Stimulated activated naive CD8-positive, alpha-beta T cell treated with anti-CD3 and anti-CD28 coated beads, Interleukin-15, Interleukin-2, amounts not matched to agents 100 U/mL and 50 U/mL, for 24 hours (primary cell): ENCODE data around the gene SEC14L1.
"Not testable (repeated sequence)": the region's sequence is repeated elsewhere in the genome, so short reads cannot be mapped to it uniquely, and the experiment has no call there.

Source experiments
- ATAC-seq: fragments of 150-1000 bp; cut with Tn5 transposase; one replicate; pipeline ENCODE4 v1.10.0; 2021
- DNase-seq: peaks from one replicate; pipeline ENCODE4 v3.0.0; 2021

Gene SEC14L1

DNA sequence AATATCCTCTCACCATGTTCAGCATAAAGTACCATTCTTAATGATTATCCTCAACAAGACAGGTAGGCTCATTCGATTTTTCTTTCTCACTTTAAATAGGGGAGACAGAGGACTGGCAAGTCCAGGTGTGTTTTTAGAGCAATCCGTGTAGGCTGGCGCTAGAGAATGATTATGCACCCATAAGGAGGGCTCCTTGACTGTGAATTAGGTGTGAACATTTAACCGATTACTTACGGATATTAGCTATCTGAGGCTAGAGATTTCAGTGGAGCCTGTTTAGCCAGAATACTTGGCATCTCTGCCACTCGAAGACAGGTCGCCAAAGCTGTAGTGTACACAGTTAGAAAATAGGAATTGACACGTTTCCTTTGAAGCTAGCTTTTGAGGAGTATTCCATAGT is 1.9 kb downstream of the SEC14L1 start:
- DNase-seq (no peak), ATAC-seq (no peak)

DNA sequence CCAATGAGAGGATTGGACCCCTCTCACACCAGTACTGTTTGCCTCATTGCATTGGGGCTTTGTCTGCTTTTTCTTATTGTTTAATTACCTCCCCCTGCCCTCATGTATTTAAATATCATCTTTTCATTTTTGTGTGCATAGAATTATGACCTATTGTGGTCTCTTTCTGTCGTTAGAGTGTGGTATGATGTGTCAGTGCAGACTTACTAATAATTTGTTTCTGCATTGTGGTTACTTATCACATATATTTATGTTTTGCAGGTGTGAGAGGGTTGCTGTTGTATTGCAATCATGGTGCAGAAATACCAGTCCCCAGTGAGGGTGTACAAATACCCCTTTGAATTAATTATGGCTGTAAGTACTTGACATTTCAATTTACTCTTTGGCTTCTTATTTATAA is 2.5 kb downstream of the SEC14L1 start:
- ATAC-seq: no peak
- DNase-seq: no peak

DNA sequence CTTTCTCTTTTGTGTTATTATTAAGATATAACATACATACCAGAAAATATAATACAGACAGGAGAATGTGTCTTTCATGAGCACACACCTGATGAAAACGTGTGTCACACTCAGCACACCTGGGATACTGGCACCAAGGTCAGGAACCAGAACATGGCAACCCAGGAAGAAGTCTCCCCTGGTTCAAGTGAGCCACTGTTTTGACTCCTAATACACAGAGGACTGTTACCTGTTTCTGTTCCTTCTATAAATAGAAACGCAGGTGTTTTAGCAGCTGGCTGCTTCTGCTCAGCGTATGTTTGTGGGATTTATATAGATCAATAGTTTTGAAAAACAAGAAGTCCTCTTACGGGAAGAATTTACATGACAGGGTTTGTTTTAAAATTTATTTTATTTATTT is 3.5 kb downstream of the SEC14L1 start:
- DNase-seq (no peak), ATAC-seq (no peak)

DNA sequence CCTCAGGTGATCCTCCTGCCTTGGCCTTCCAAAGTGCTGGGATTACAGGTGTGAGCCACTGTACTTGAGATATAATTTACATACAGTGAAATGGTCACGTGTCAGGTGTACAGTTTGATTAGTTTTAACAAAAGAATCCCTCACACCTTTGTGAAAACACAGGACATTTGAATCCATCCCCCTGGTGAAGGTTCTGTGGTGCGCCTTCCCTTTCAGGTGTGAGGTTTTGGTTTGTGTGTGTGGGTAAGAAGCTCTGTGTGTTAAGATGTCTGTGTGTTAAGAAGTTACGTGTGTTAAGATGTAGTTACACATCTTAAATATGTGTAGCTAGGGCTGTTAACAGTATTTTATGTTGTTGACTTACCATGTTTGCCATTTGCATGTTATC is 4.4 kb downstream of the SEC14L1 start:
- ATAC-seq (no peak), DNase-seq (no peak)

DNA sequence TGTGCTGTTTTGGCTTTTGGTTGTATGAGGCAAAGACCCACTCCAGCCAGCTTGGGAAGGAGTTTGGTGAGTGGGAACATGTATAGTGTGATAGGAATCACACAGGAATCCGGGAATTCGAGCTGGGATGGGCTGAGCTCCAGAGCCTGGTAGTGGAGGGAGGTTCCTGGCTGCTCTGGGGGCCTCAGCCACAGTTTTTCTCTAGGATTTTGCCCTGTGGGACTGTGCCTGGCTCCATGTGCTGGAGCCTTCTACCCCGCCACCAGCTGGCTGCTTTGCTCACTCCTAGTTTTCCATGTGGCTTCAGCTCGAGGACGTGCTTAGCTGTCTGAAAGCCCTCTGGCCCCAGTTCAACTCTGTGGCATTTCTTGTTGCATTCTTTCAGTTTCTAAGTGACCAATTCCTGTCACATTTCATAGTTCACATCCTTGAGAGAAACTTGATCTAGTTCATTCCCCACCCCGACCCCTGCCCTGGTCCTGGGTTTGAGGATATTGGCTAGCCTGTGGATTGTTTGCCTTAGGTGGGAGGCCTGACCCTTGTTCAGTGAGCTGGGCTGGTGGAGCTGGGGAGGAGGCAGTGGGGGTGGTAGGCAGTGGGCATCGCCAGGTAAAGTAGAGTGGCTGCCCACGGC is 5.0 kb downstream of the SEC14L1 start:
- ATAC-seq (no peak), DNase-seq (peak; percentile 26)

DNA sequence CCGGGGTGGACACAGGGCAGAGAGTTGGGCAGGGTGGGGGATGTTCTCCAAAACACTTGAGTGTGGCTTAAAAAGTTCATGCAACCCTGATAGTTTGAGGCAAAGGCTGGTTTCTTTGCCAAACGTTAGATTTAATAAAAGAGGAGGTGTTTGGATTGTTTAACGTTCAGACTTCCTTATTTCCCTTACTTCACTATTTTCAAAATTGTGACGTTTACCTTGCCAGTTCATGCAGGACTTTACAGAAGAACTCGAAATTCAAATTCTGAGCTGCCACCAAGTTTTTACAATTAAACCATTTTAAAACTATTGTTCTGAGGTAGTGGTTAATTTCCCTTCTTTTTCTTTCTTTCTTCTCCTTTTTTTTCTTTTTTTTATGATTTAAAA is 5.5 kb downstream of the SEC14L1 start:
- ATAC-seq (no peak), DNase-seq (no peak)

DNA sequence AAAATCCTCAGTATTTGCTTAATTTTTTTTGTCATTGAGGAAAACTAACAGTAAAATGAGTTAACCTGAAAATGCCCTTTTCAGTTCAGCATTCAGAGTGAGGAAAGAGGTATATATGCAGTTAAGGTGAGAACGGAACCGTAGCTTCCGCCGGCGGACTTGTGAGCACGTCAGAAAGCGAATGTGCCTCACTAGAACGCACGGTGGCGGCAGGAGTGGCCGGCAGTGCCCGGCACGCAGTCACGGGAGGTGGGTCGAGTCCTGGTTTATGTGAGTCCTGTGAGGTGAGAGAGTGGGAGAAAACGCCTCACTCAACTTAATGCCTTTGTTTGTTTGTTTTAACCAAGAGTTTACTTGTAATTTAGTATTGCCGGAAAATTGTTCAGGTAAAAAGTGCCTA is 6.1 kb downstream of the SEC14L1 start:
- ATAC-seq: no peak
- no peak for DNase-seq

DNA sequence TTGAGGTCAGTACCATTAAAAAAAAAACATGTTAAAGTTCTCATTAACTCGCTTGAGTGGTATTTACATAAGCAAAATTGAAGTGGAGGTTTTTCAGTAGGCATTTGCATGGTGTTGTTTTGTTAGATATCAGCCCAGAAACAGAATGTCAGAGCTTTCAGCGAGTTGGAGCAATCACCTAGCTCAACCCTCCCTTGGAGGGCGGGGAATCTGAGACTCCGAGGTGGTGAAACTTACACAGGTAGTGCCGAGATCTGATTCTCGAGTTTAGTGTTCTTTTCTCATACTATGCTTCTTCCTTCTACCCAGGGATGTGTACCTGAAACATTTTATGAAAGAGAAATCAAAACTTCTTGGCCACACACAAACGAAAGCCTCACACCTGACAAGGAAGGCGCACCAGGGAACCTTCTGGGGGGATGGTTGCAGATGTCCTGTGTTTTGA is 6.6 kb downstream of the SEC14L1 start:
- ATAC-seq (no peak), DNase-seq (no peak)

DNA sequence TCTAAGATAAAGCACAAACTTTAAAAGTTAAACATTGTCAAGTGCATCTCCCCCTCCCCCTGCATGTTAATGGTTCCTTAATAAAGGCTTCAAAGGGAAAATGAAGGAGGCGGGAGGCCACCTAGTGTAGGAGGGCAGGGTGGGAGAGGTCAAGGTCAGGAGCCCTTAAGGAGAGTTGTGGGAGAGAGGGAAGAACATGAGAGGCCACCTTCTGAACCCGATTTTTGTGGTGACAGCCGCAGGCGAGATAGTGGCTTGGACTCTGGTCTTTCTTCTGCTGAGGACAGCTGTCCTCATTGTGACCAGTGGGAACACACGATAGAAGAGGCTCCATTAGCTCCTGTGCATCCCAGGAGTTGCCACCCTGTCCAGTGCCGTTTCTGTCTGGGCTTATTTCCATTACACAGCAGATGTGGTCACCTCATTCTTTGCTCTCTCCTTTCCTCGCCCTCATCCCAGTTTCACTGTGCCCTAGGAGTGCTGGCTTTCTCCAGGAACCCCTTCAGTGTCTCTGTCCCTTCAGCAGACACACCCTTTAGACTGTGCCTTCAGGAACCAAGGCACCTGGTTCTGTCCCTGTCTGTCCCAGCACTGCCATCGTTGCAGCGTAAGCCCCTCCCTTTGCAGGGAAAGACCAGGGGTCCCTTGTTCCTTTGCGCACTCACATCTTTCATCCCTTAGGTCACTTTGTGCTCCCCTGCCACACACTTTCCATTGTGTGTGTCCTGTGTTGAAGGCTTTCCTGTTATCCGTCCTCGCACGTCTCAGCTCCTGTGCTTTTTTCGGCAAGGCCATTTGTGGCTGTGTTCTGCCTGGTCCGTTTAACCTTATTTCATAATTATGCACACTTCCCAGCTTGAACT is 7.5 kb downstream of the SEC14L1 start:
- no peak for ATAC-seq

DNA sequence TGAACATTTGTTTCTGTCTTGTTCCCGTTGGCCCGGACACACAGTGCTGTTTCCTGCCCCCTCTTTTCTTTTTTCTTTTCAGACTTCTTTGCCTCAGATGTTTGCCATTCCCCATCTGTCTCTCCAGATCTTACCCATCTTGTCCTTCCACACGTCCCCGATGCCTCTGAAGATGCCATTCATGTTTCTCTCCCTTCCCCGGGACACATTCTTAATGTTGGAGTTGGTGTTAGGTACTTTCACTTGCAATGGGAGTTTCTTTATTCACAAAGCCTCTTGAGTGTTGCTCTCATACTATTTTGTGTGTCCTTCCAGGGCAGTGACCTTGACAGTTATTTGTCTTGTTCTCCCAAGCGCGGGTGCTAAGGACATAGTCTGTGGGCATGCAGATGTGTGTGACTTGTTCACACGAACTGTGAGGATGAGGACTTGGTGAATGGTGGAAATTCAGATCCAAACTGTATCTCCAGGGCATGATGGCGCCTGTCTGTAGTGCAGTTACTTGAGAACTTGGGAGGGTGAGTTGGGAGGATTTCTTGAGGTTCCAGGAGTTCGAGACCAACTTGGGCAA is 8.3 kb downstream of the SEC14L1 start:
- no peak for DNase-seq
- no peak for ATAC-seq

More for the DNA sequence above, 7.5 kb downstream of the SEC14L1 start:
- no peak for DNase-seq

DNA sequence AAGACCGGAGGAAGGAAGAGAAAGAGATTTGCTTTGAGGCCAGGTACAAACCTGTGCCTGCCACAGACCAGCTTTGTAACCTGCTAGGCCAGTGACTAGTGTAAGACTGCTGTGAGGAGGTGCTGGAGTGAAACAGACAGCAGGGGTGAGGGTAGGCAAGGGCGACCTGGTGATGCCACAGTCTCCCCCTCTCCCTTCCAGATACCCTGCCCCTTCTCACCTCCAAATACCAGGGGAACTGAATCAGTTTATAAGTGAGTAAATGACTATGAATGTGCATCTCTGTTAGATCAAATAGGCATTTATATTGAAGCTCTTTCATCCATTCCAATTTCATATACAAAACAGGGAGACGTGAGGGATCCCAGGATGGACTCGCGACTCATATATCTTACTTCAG is 9.4 kb downstream of the SEC14L1 start:
- DNase-seq (no peak), ATAC-seq (no peak)

DNA sequence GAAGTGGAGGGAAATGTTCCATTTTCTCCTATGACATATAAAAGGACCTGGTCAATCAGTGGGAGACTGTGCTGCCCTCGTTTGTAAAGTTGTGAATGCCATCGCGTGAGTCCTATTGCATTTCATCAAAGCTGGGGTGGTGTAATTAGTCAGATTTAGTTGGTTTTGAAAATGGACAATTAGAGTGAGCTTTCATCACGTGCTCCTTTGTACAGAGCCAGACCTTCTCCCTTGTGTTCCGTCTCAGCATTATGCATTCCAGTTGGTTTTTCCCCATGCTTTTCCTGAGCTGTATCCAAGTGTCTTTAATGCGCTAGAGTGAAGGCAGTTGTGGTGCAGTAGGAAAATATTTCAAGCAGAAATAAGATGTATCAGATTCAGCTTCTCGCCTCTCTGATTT is 10.4 kb downstream of the SEC14L1 start:
- ATAC-seq: no peak
- no peak for DNase-seq

DNA sequence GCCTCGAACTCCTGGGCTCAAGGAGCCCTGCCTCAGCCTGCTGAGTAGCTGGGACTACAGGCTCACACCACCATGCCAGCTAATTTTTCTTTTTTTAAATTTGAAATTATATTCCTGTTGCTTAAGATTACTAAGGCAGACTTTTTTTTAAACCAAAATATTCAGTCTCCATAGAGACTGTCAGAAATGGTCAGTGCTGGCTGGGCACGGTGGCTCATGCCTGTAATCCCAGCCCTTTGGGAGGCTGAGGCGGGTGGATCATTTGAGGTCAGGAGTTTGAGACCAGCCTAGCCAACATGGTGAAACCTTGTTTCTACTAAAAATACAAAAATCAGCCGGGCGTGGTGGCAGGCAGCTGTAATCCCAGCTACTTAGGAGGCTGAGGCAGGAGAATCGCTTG is 11.3 kb downstream of the SEC14L1 start:
- ATAC-seq, DNase-seq: not testable (repeated sequence)

DNA sequence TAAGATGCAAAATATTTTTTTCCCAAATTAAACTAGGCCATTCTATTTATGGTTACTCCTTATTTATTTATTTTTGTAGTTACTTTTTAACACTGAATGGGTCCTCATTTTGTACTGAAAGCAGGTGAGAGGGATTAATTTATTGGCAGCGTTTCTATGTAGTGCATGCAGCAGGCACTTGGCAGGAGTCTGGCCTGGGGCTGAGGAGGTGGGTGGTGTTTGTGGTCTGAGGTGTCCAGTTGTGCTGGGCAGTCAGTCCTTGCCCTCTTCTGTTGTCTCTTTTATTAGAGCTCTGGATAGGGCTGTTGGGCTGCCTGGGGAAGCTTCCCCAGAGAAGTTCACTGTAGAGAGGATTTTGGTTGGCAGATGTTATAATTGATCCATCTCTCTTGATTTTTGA is 12.7 kb downstream of the SEC14L1 start:
- no peak for DNase-seq
- ATAC-seq: no peak

DNA sequence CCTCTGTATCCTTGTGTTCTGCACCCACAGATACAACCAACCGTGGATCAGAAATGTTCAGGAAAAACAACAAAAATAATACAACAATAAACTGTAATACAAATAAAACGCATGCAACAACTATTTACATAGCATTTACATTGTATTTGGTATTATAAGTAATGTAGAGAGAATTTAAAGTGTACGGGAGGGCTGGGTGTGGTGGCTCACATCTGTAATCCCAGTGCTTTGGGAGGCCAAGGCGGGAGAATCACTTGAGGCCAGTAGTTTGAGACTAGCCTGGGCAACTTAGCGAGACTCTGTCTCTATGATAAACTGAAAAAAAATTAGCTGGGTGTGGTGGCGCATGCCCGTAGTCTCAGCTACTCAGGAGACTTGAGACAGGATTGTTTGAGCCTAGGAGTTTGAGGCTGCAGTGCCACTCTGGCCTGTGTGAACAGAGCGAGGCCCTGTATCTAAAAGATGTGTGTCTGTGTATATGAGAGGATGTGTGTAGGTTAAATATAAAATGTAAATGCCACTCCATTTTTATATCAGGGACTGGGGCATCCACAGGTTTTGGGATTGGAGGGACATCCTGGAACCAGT is 13.3 kb downstream of the SEC14L1 start:
- ATAC-seq (no peak), DNase-seq (no peak)

DNA sequence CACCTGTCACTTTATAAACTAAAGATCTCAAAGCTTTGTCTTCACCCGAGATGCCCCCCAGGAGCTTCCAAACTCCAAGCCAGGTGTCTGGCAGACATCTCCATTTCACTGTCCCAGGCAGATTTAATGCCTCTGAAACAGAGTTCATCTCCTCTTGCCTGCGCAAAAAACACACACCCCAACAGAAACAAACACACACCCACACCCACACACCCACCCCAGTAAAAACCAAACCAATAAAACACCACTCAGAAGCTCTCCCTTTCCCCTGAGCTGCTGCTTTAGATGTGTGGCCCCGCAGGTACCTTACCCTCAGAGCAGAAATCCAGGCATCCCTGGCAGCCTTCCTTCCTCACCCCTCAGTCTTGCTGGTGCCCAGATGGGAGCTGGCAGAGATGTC is 14.4 kb downstream of the SEC14L1 start:
- no peak for DNase-seq
- no peak for ATAC-seq

DNA sequence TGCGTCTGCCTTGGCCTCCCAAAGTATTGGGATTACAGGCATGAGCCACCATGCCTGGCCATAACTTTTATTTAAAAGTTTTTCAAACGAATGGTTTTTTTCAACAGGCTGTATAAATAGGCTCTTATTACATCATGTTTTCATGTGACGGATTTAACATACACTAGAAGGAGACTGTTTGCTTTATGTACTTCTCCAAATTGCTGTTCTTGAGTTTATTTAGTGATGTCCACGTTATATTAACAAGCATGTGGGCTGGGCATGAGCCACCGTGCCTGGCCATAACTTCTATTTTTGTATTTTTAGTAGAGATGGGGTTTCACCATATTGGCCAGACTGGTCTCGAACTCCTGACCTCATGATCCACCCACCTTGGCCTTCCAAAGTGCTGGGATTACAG is 17.0 kb downstream of the SEC14L1 start:
- not testable (repeated sequence) for DNase-seq, ATAC-seq

DNA sequence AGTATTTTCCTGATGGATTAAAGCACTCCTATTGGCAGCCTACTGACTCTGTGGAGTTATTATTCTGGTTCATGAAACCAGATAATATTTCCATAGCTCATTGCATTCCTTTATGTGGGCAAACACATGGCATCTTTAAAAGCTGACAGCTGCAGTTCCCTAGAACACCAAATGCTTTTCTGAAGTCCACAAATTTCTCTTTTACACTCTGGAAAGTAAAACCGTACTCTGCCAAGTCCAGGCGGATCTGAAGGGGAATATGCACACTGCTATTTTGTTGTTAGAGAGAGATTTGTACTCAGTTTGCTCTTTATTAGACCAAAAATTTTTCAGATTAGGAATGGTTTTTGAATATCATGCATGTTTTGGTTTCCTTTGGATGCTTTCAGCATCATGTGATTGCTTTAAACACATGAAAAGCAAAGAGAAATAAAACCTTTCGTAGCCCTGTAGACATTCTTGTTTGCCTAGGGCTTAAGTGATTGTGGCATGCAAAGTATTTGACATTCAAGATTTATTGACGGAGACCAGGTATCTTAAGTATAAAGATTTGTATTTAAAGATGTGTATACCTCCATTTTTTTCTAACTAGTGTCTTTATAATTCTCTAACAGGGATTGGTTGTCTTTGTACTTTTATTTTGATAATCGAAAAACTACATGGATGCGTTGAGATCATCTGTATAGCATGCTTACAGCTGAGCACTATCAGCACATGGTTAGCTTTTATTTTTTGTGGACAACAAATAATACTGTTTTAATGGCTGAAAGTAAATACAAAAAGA is 19.5 kb downstream of the SEC14L1 start:
- DNase-seq: no peak
- ATAC-seq: no peak

DNA sequence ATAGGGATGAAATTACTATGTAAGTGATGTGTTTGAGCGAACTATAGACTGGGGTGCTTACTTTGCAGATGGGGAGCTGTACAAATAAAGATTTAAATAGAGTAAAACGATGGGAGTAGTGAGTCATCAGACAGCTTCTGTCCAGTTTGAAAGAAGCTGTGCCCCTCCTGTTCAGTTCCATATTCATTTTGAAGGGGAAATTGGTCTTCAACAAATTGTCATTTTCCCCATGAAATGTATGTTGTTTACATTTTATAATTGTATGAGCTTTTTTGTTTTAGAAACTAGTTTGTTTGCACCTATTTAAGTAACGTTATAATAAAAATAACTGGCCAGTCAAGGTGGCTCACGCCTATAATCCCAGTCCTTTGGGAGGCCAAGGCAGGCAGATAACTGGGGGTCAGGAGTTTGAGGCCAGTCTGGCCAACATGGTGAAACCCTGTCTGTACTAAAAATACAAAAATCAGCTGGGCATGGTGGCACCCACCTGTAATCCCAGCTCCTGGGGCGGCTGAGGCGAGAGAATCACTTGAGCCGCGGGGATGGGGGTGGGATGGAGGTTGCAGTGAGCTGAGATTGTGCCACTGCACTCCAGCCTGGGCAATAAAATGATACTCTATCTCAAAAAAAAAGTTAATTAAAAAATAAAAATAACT is 20.2 kb downstream of the SEC14L1 start:
- no peak for DNase-seq
- ATAC-seq: no peak

DNA sequence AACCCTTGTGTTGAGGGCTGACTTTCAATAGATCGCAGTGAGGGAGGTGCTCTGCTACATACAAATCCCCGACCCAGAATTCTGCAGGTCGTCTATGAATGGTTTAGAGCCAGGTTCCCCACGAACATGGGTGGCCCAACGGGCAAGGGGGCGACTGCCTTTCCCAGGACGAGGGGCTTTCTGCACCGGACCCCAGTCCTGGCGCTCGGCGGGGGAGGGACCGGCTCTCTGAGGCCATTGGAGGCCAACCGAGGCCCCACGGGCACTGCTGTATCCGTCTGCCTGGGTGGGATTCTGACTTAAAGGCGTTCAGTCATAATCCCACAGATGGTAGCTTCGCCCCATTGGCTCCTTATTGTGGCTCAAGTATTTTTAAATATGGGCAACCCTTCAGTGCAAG is 21.2 kb downstream of the SEC14L1 start:
- DNase-seq: no peak
- no peak for ATAC-seq

DNA sequence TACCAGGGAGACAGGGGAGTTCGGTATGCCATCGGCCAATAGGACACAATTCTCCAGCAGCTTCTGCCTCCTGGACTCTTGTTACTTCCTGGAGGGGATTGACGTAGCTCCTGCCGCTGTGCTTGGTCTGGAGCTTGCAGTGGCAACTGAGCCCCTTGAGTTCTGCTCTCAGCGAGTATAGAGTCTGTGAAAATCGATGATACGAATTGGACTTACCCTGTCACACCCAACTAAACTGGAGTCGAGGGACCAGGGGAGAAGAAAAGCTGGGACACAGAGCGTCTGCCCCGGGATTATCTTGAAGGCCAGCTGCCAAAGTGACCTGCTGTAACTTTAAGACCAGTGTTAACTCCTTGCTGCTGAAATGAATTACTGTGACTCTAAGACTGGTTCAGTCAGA is 22.2 kb downstream of the SEC14L1 start:
- DNase-seq (no peak), ATAC-seq (no peak)
